Mesendoderm (in vitro differentiated cells): Measurements from ENCODE around the gene STRN3.

Experiments used
- DNase-seq: peaks from one replicate; pipeline ENCODE4 v3.0.0; 2013
- H2AK5ac ChIP-seq: 2 replicates; pipeline ENCODE4 v1.6.1; 2013; ENCODE audit warnings: low read length, inconsistent platforms
- H2BK120ac ChIP-seq: 2 replicates; pipeline ENCODE4 v1.6.1; 2013; ENCODE audit warnings: low read depth, mild to moderate bottlenecking, low read length, moderate library complexity, mixed read lengths
- H2BK15ac ChIP-seq: replicated peaks from 2 replicates; pipeline ENCODE4 v1.6.1; 2013; ENCODE audit warnings: low read depth, mild to moderate bottlenecking, moderate library complexity
- H2BK5ac ChIP-seq: 2 replicates; pipeline ENCODE4 v1.6.1; 2013; ENCODE audit warnings: low read length, inconsistent platforms
- H3K18ac ChIP-seq: 2 replicates; pipeline ENCODE4 v1.6.1; 2013; ENCODE audit warnings: mild to moderate bottlenecking, low read length, mixed read lengths
- H3K23ac ChIP-seq: one replicate; pipeline ENCODE4 v1.6.1; 2013; ENCODE audit warnings: low read length
- H3K27ac ChIP-seq: 2 replicates; pipeline ENCODE4 v1.5.1; 2013; ENCODE audit warnings: low read depth, mild to moderate bottlenecking, inconsistent platforms, low read length, moderate library complexity
- H3K27me3 ChIP-seq: 2 replicates; pipeline ENCODE4 v1.6.1; 2013; ENCODE audit warnings: low read length, control low read depth, mild to moderate bottlenecking, inconsistent platforms; ENCODE audit not compliant: insufficient read depth, poor library complexity
- H3K36me3 ChIP-seq: 2 replicates; pipeline ENCODE4 v1.6.1; 2013; ENCODE audit warnings: low read length, inconsistent platforms; ENCODE audit not compliant: control insufficient read depth, insufficient read depth
- H3K4ac ChIP-seq: one replicate; pipeline ENCODE4 v1.6.1; 2013; ENCODE audit warnings: low read depth, mild to moderate bottlenecking, low read length, moderate library complexity
- H3K4me1 ChIP-seq: 2 replicates; pipeline ENCODE4 v1.6.1; 2013; ENCODE audit warnings: low read depth, low read length, inconsistent platforms; ENCODE audit not compliant: control insufficient read depth
- H3K4me2 ChIP-seq: 2 replicates; pipeline ENCODE4 v1.6.1; 2013; ENCODE audit warnings: low read length
- H3K4me3 ChIP-seq: 2 replicates; pipeline ENCODE4 v1.5.1; 2013; ENCODE audit warnings: mild to moderate bottlenecking, low read length
- H3K56ac ChIP-seq: one replicate; pipeline ENCODE4 v1.6.1; 2013; ENCODE audit warnings: low read length
- H3K79me1 ChIP-seq: 2 replicates; pipeline ENCODE4 v1.6.1; 2013; ENCODE audit warnings: low read length, inconsistent platforms
- H3K79me2 ChIP-seq: 2 replicates; pipeline ENCODE4 v1.6.1; 2013; ENCODE audit warnings: mild to moderate bottlenecking, low read length; ENCODE audit not compliant: control insufficient read depth, insufficient read depth
- H3K9ac ChIP-seq: 2 replicates; pipeline ENCODE4 v1.6.1; 2013; ENCODE audit warnings: low read length, inconsistent platforms
- H4K5ac ChIP-seq: one replicate; pipeline ENCODE4 v1.6.1; 2013; ENCODE audit warnings: low read length
- H4K8ac ChIP-seq: one replicate; pipeline ENCODE4 v1.6.1; 2013; ENCODE audit warnings: low read depth, mild to moderate bottlenecking, control low read depth, low read length, moderate library complexity
- WGBS: extraction: QIAGEN DNeasy Blood & Tissue Kit; methylation state at CpG from one replicate; pipeline ENCODE4 v1.1.7; 2013; ENCODE audit warnings: low lambda C conversion rate, missing lambda C conversion rate; ENCODE audit not compliant: insufficient coverage; ENCODE audit errors: extremely low coverage; 5-methylcytosine and 5-hydroxymethylcytosine counted together

STRN3 gene

DNA sequence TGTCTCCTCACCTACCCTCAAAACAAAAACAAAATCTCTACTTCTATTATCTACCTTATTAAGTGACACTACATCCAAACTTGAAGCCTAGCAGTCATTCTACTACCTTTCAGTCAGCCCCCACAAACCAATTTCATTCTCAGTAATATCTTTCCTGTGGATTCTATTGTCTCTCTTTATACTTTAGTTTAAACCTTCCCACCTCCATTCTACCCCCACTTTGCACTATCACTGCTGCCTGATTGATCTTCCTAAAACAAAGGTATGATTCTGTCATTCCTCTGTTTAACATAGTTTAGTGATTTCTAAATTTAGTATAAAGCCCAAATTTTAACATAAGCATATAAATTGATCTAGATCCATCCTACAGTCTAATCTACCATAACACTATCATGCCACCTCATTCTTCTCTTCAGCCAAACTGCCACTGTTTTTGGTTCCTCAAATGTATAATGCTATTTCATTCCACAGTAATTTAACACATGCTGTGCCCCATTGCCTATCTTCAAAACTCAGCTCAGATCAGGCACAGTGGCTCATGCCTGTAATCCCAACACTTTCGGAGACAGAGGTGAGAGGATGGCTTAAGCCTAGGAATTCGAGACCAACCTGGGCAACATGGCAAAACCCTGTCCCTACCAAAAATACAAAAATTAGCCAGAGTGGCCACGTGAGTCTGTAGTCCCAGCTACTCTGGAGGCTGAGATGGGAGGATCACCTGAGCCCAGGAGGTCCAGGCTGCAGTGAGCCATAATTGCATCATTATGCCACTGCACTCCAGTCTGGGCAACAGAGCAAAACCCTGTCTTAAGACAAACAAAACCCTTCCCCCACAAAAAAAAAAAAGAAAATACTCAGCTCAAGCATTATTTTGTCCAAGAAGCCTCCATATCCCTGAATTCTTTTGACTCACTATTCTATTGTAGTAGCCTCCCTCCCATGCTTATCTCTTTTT, 3.1 kb upstream of the STRN3 start:
- H3K56ac ChIP-seq, result no peak overlapping the region
- H3K4me3 ChIP-seq, result no peak overlapping the region
- H3K79me2 ChIP-seq, result peaks cover 15% of the 10 kb centered on the region
- H3K79me1 ChIP-seq, result no peaks in the 10 kb centered on the region
- peaks cover 6% of the 10 kb centered on the region for H3K4me1 ChIP-seq
- H3K27me3 ChIP-seq, result no peaks in the 10 kb centered on the region
- H3K4ac ChIP-seq, result no peak overlapping the region
- no peak overlapping the region for H4K5ac ChIP-seq
- H2BK5ac ChIP-seq, result no peak overlapping the region
- no peaks in the 10 kb centered on the region for H3K36me3 ChIP-seq
- peak overlapping the region; percentile 89 for H3K18ac ChIP-seq
- no peak overlapping the region for H3K4me2 ChIP-seq
- H3K27ac ChIP-seq, result peak overlapping the region; percentile 28
- no CpG with 5 or more reads among the region's 3 CpGs for WGBS
- no peak overlapping the region for H2AK5ac ChIP-seq
- H2BK120ac ChIP-seq, result no peak overlapping the region
- no peak overlapping the region for H4K8ac ChIP-seq
- H3K9ac ChIP-seq, result no peak overlapping the region
- peak; percentile 61 for DNase-seq
- H3K23ac ChIP-seq, result no peak overlapping the region
- peak overlapping the region; percentile 92 for H2BK15ac ChIP-seq

DNA sequence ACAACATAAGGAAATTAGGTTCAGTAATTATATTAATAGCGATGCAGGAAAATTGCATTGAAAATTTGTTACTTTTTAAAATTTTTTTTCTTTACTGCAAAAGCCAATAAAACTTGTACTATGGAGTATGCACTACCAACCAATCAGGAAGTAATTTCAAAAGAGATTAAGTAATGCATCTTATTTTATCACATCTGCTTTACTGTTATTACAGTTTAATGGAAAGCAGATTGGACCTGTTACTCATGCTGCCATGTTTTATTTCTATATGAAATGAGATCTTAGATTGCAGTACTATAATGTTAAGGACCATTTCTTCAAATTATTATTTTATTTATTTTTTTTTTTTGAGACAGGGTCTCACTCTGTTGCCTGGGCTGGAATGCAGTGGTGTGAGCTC, 1.7 kb upstream of the STRN3 start:
- no CpG with 5 or more reads among the region's 1 CpG for WGBS
- H3K27ac ChIP-seq, result no peak overlapping the region
- H3K36me3 ChIP-seq, result no peaks in the 10 kb centered on the region
- no peak for DNase-seq
- H4K8ac ChIP-seq, result no peak overlapping the region
- H3K18ac ChIP-seq, result no peak overlapping the region
- H2AK5ac ChIP-seq, result no peak overlapping the region
- H3K4me3 ChIP-seq, result no peak overlapping the region
- H2BK120ac ChIP-seq, result no peak overlapping the region
- no peaks in the 10 kb centered on the region for H3K27me3 ChIP-seq
- H2BK15ac ChIP-seq, result no peak overlapping the region
- H2BK5ac ChIP-seq, result no peak overlapping the region
- H3K4ac ChIP-seq, result no peak overlapping the region
- H3K79me2 ChIP-seq, result peaks cover 24% of the 10 kb centered on the region
- no peak overlapping the region for H3K9ac ChIP-seq
- H3K79me1 ChIP-seq, result no peaks in the 10 kb centered on the region
- no peak overlapping the region for H3K23ac ChIP-seq
- no peak overlapping the region for H3K56ac ChIP-seq
- H3K4me1 ChIP-seq, result peaks cover 7% of the 10 kb centered on the region
- H3K4me2 ChIP-seq, result no peak overlapping the region
- H4K5ac ChIP-seq, result no peak overlapping the region

DNA sequence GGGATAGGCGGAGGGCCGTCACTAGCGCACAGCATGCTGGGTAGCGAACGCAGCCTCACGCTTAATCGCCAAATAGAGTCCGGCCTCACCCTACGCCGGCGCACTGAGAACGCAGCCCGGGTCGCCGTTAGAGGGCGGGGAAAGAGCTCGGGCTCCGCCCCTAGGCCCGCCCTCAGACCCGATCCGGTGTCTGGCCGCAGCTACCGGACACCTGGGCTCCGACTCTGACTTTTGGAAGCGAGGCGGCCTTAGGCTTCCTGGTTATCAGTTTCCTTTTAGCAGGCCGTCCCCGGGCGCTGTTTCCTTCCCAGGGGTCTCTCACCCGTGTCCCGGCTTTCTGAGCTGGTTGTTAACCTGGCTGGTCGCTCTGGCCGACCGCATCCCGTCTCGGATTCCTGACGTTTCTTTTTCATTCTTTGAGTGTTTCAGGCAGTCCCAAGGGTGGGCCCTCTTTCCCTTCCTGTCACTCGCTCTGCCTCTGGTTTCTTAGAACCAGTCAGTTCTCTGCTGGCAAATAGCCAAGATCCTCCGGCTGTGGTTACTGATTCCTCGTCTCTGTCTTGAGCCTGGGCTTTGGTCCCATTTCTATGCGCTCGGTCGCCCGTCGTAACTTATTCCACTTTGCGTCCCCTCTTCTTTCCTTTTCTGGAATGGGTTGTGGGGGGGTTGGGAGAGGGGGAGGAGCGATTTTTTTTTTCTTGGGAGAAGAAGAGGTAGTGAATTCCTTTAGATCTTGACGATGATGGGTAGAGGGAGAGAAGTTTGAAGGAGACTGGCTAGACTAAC, 464 bp upstream of the STRN3 start:
- H4K8ac ChIP-seq, result no peak overlapping the region
- H4K5ac ChIP-seq, result no peak overlapping the region
- H2BK120ac ChIP-seq, result no peak overlapping the region
- no peak overlapping the region for H2AK5ac ChIP-seq
- no peaks in the 10 kb centered on the region for H3K36me3 ChIP-seq
- no peak overlapping the region for H2BK15ac ChIP-seq
- WGBS, result no CpG with 5 or more reads among the region's 48 CpGs
- peak overlapping the region; percentile 33 for H3K23ac ChIP-seq
- H3K79me1 ChIP-seq, result no peaks in the 10 kb centered on the region
- peak overlapping the region; percentile 78 for H3K18ac ChIP-seq
- peak overlapping the region; percentile 81 for H3K4me2 ChIP-seq
- H3K4me3 ChIP-seq, result peak overlapping the region; percentile 62
- no peaks in the 10 kb centered on the region for H3K27me3 ChIP-seq
- peak; percentile 98 for DNase-seq
- peaks cover 7% of the 10 kb centered on the region for H3K4me1 ChIP-seq
- peak overlapping the region; percentile 26 for H3K4ac ChIP-seq
- H3K79me2 ChIP-seq, result peaks cover 33% of the 10 kb centered on the region
- peak overlapping the region; percentile 88 for H3K56ac ChIP-seq
- H3K27ac ChIP-seq, result peak overlapping the region; percentile 95
- H3K9ac ChIP-seq, result peak overlapping the region; percentile 82
- peak overlapping the region; percentile 10 for H2BK5ac ChIP-seq

DNA sequence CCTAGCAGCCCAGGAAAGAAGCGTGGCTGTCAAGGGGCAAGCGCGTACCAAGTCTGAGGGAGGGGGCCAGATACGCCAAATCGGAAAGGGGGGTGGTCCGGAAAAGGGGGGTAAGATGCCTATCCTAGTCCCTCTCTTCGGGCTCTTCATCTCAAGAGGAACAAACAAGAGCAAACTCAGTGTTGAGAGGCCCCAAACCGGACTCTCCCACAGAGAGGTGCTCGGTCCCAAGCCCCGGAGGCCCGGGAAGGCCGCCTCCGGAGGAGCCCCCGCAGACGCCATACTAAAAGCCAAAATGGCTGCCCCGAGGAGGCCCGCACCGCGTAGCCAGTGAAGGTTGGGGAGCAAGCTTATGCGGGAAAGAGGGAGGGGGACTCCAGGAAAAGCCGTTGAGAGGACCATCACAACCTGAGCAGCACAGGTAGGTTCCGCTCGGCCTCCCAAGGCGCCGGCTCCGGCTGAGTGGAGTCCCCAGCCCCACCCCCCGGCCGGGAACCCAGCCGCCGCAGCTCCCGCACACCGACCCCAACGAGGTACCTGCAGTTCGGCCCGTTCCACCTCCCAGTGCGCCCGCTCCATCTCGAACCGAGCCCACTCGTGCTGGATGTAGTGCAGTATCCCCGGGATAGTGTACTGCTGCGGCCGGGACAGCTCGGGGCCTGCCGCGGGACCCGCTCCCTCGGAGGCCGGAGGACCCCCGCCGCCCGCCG, 657 bp downstream of the STRN3 start, which contains the start of gene AP4S1:
TSS of gene AP4S1 (plus strand) at position 283 of the 710 bp plus-strand sequence. CDS start 40,548 bp downstream, outside the sequence.
- Histone ChIP-seq H3K4me1 (peaks cover 7% of the 10 kb centered on the region), H2BK15ac (no peak within 1 kb of the TSS), H3K4me2 (peak within 1 kb of the TSS; percentile 81), H3K79me2 (peaks cover 42% of the 10 kb centered on the region), H4K8ac (peak within 1 kb of the TSS; percentile 16), H2AK5ac (no peak within 1 kb of the TSS), H3K56ac (peak within 1 kb of the TSS; percentile 100), H2BK120ac (peak within 1 kb of the TSS; percentile 69), H3K79me1 (peaks cover 3% of the 10 kb centered on the region), H3K27me3 (no peaks in the 10 kb centered on the region), H3K23ac (peak within 1 kb of the TSS; percentile 90), H3K9ac (peak within 1 kb of the TSS; percentile 95), H3K4me3 (peak within 1 kb of the TSS; percentile 96), H3K18ac (peak within 1 kb of the TSS; percentile 98), H3K4ac (peak within 1 kb of the TSS; percentile 98), H4K5ac (no peak within 1 kb of the TSS), H3K27ac (peak within 1 kb of the TSS; percentile 98), H3K36me3 (no peaks in the 10 kb centered on the region), H2BK5ac (peak within 1 kb of the TSS; percentile 86)
- no CpG with 5 or more reads among the region's 53 CpGs for WGBS
- DNase-seq, result peak; percentile 69

DNA sequence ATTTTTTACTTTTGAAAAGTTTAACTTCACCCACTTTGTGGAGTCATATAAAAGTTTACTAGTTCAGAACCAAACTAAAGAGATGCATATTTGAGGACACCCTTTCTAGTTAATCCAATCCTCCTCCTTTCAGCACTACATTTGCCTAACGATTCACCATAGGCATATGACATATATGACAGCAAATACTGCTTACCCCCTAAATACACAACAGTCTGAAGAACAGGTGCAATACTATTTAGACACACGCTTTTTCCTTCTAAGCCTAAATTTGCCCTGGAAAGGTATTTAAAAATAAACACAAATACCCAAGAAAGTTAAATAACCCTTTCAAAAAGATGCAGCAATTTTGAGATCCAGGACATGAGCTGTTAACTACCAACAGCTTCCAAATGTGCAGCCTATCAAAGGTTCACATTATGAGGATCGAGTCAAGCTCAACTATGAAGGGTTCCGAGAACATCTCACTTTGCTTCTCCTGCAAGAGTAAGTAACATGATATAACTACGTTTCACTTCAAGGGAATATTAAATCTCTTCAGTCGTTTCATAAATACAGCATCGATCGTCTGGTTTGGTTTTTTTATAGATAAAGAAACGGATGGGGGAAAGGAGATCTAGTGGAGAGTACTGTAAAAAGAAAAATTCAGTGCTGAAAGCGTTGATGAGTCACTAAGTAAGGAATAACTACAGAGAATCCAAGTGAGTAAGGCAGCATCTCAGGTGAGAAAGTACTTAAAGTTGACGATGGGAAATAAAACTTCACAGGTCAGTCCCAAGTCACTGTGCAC, 1.4 kb downstream of the STRN3 start:
- no peaks in the 10 kb centered on the region for H3K27me3 ChIP-seq
- no peak overlapping the region for H4K5ac ChIP-seq
- peak overlapping the region; percentile 95 for H3K9ac ChIP-seq
- H3K56ac ChIP-seq, result peak overlapping the region; percentile 100
- H3K36me3 ChIP-seq, result no peaks in the 10 kb centered on the region
- peak overlapping the region; percentile 96 for H3K4me3 ChIP-seq
- H3K4me1 ChIP-seq, result peaks cover 7% of the 10 kb centered on the region
- H3K18ac ChIP-seq, result peak overlapping the region; percentile 98
- H3K79me2 ChIP-seq, result peaks cover 50% of the 10 kb centered on the region
- peaks cover 3% of the 10 kb centered on the region for H3K79me1 ChIP-seq
- H2AK5ac ChIP-seq, result no peak overlapping the region
- H3K23ac ChIP-seq, result peak overlapping the region; percentile 48
- no peak overlapping the region for H3K4ac ChIP-seq
- no CpG with 5 or more reads among the region's 11 CpGs for WGBS
- H4K8ac ChIP-seq, result no peak overlapping the region
- DNase-seq, result no peak
- H3K27ac ChIP-seq, result peak overlapping the region; percentile 98
- H3K4me2 ChIP-seq, result peak overlapping the region; percentile 60
- H2BK5ac ChIP-seq, result no peak overlapping the region
- no peak overlapping the region for H2BK120ac ChIP-seq
- H2BK15ac ChIP-seq, result no peak overlapping the region
